Activated T-helper 2 cell treated with anti-CD3 and anti-CD28 coated beads, Interferon-gamma antibody, Interleukin-2, Interleukin-4, amounts not matched to agents 10 μg/mL and 5 μg/mL and 100 μg/mL, durations not matched to agents 14 hours and 24 hours and 36 hours (primary cell): ENCODE data around the gene MRGPRG. TPM values are rescaled to one million over a fixed set of nuclear protein-coding genes. Genes with fewer than 3 reads are reported as not detected.

Experiments
- DNase-seq: peaks from one replicate; pipeline ENCODE4 v3.0.0; 2021; ENCODE audit warnings: low spot score
- H3K27ac Mint-ChIP-seq: one replicate; pipeline ENCODE4 v1.8.0; 2021; ENCODE audit warnings: mixed read lengths
- H3K27me3 Mint-ChIP-seq: one replicate; pipeline ENCODE4 v1.8.0; 2021; ENCODE audit warnings: low read depth, mixed read lengths
- H3K36me3 Mint-ChIP-seq: one replicate; pipeline ENCODE4 v1.8.0; 2021; ENCODE audit warnings: low read depth, mixed read lengths
- H3K4me1 Mint-ChIP-seq: one replicate; pipeline ENCODE4 v1.8.0; 2021; ENCODE audit warnings: low read depth, mixed read lengths
- H3K4me3 Mint-ChIP-seq: one replicate; pipeline ENCODE4 v1.8.0; 2021; ENCODE audit warnings: low read depth, mild to moderate bottlenecking, moderate library complexity, mixed read lengths
- H3K9me3 Mint-ChIP-seq: one replicate; pipeline ENCODE4 v1.8.0; 2021; ENCODE audit warnings: mixed read lengths
- intact Hi-C: fragments of 100-400 bp; cut with micrococcal nuclease; formaldehyde crosslinking; loops from one replicate; pipeline ENCODE4 v1.15.1; 2023
- total RNA-seq: library from RNA; stranded (reverse); gene quantifications from 2 replicates; pipeline ENCODE4 v1.2.3, GENCODE V29; 2022

MRGPRG gene
- total RNA-seq, 1 donor from 2014 or later = not detected

- no peaks in the 10 kb centered on the region for H3K4me1 Mint-ChIP-seq
- intact Hi-C loops = no loop called here
- H3K4me3 Mint-ChIP-seq = no peak overlapping the region
Measured at GRCh38 chr11:3192511-3193372, 25.9 kb downstream of the MRGPRG start.

GRCh38 chr11:3191586-3192324, 26.9 kb downstream of the MRGPRG start:
- DNase-seq = no peak
- intact Hi-C loops = no loop called here
- H3K27ac Mint-ChIP-seq = no peak overlapping the region

More at GRCh38 chr11:3192511-3193372, 25.9 kb downstream of the MRGPRG start:
- no peak for DNase-seq
- Mint-ChIP-seq H3K36me3 (no peaks in the 10 kb centered on the region), H3K9me3 (no peaks in the 10 kb centered on the region), H3K27me3 (no peaks in the 10 kb centered on the region), H3K27ac (no peak overlapping the region)

DNA sequence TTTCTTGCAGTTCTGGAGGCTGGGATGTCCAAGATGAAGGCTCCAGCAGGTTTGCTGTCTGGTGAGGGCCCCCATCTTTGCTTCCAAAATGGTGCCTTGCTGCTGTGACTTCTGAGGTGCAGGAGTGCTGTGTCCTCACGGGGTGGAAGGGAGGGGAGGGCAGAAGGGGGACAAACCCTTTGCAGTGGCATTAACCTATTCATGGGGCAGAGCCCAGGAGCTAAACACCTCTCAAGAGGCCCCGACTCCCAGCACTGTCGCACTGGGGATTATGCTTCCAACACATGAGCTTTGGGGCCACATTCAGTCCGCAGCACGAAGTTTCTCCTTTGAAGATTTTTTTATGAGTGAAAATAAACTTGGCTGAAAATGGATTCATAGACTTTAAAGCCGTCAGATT, 28.0 kb downstream of the MRGPRG start:
- no peak overlapping the region for H3K4me3 Mint-ChIP-seq
- H3K27me3 Mint-ChIP-seq = no peaks in the 10 kb centered on the region
- intact Hi-C loops = no loop called here
- no peaks in the 10 kb centered on the region for H3K4me1 Mint-ChIP-seq
- DNase-seq = no peak
- H3K36me3 Mint-ChIP-seq = no peaks in the 10 kb centered on the region
- H3K27ac Mint-ChIP-seq = no peak overlapping the region
- no peaks in the 10 kb centered on the region for H3K9me3 Mint-ChIP-seq

More at GRCh38 chr11:3191586-3192324, 26.9 kb downstream of the MRGPRG start:
- Mint-ChIP-seq H3K36me3 (no peaks in the 10 kb centered on the region), H3K9me3 (no peaks in the 10 kb centered on the region), H3K4me3 (no peak overlapping the region), H3K4me1 (no peaks in the 10 kb centered on the region), H3K27me3 (no peaks in the 10 kb centered on the region)

DNA sequence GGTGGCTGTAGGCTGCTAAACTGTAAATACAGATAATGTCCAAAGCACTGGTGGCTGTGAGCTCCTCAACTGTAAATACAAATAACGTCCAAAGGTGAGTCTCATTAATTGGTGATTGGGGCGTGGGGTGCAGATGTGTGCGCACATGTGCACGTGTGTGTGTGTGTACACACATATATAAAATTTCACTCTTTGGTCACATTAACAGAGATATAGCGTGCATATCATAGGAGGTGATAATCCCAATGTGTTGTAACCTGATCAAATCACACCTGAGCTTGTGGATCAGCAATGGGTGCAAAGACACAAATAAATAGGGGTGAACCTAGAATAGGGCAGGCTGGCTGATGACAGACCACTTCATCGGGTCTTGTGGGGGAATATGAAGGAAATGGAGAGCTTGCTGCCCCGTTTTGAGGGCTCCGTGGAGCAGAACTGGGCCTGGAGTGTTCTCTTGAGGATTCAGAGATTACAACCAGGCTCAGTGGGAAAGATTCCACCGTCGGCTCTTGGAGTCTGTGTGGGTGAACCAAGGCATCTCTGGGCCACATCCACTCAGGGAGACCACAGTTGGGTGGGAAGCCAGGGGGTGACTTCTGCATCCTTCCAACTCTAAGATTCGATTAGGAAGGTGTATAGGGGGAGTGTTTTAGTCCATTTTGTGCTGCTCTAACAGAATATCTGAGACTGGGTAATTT, 28.6 kb downstream of the MRGPRG start:
- DNase-seq = no peak
- Mint-ChIP-seq H3K4me1 (no peaks in the 10 kb centered on the region), H3K27me3 (no peaks in the 10 kb centered on the region), H3K4me3 (no peak overlapping the region), H3K27ac (no peak overlapping the region), H3K36me3 (no peaks in the 10 kb centered on the region), H3K9me3 (no peaks in the 10 kb centered on the region)
- intact Hi-C loops = no loop called here

GRCh38 chr11:3189196-3189843, 29.3 kb downstream of the MRGPRG start:
- intact Hi-C loops = no loop called here
- H3K4me3 Mint-ChIP-seq = no peak overlapping the region
- no peak for DNase-seq
- H3K27ac Mint-ChIP-seq = no peak overlapping the region
- no peaks in the 10 kb centered on the region for H3K27me3 Mint-ChIP-seq
- H3K36me3 Mint-ChIP-seq = no peaks in the 10 kb centered on the region
- H3K4me1 Mint-ChIP-seq = no peaks in the 10 kb centered on the region
- H3K9me3 Mint-ChIP-seq = no peaks in the 10 kb centered on the region

- Mint-ChIP-seq H3K4me3 (no peak overlapping the region), H3K36me3 (no peaks in the 10 kb centered on the region), H3K9me3 (no peaks in the 10 kb centered on the region), H3K4me1 (no peaks in the 10 kb centered on the region), H3K27ac (no peak overlapping the region), H3K27me3 (no peaks in the 10 kb centered on the region)
- intact Hi-C loops = no loop called here
- DNase-seq = no peak
Measured at GRCh38 chr11:3188496-3189195, 30.0 kb downstream of the MRGPRG start.

DNA sequence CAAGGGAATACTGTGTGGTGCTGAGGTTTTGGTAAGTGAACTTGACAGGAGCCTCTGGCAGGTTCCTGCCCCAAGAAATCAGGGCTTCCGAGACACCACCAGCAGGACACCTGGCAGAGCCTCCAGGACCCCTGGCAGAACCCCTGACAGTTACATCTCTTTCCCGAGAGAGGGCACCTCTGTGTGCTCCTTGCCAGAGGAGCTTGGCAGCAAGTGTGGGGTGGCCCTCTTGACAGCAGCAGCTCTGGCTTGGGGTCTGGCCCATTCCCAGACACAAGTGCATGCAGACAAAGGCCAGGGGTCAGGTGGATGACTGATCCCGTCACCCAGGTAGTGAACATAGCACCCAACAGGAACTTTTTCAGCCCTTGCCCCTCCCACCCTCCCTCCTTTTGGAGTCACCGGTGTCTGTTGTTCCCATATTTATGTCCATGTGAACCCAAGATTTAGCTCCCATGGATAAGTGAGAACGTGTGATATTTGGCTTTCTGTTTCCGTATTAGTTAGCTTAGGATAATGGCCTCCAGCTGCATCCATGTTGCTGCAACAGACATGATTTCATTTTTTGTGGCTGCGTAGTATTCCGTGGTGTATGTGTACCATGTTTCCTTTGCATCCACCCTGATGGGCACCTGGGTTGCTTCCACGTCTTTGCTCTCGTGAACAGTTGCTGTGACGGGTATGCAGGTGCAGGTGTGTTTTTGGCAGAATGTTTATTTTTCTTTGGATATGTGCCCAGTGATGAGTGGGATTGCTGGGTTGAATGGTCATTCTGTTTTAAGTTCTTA, 32.3 kb downstream of the MRGPRG start:
- Mint-ChIP-seq H3K4me3 (no peak overlapping the region), H3K27me3 (no peaks in the 10 kb centered on the region), H3K9me3 (no peaks in the 10 kb centered on the region), H3K27ac (no peak overlapping the region), H3K36me3 (no peaks in the 10 kb centered on the region), H3K4me1 (no peaks in the 10 kb centered on the region)
- intact Hi-C loops = no loop called here
- no peak for DNase-seq

GRCh38 chr11:3184732-3185347, 33.8 kb downstream of the MRGPRG start:
- no peak overlapping the region for H3K27ac Mint-ChIP-seq
- intact Hi-C loops = no loop called here
- no peak for DNase-seq
- no peaks in the 10 kb centered on the region for H3K36me3 Mint-ChIP-seq
- H3K4me1 Mint-ChIP-seq = no peaks in the 10 kb centered on the region
- H3K9me3 Mint-ChIP-seq = no peaks in the 10 kb centered on the region
- H3K4me3 Mint-ChIP-seq = no peak overlapping the region
- H3K27me3 Mint-ChIP-seq = no peaks in the 10 kb centered on the region

- DNase-seq = no peak
- H3K27me3 Mint-ChIP-seq = no peaks in the 10 kb centered on the region
- H3K9me3 Mint-ChIP-seq = no peaks in the 10 kb centered on the region
- intact Hi-C loops = no loop called here
- no peaks in the 10 kb centered on the region for H3K36me3 Mint-ChIP-seq
- no peak overlapping the region for H3K27ac Mint-ChIP-seq
- H3K4me1 Mint-ChIP-seq = no peaks in the 10 kb centered on the region
- H3K4me3 Mint-ChIP-seq = no peak overlapping the region
Measured at GRCh38 chr11:3183523-3183922, 35.1 kb downstream of the MRGPRG start.

DNA sequence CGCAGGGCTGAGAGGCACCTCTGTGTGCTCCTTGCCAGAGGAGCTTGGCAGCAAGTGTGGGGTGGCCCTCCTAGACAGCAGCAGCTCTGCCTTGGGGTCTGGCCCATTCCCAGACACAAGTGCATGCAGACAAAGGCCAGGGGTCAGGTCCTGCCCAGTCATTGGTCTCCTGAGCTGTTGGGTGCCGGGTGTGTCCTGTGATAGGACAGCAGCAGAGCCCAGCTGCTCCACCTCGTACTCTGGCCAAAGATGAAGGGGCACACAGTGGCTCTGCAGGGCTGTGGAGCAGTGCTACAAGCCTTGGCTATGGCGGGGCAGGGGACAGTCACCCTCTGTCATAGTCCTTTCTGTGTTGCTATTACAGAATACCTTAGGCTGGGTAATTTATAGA, 36.2 kb downstream of the MRGPRG start:
- intact Hi-C loops = no loop called here
- no peak for DNase-seq
- Mint-ChIP-seq H3K27me3 (no peaks in the 10 kb centered on the region), H3K4me3 (no peak overlapping the region), H3K9me3 (no peaks in the 10 kb centered on the region), H3K27ac (no peak overlapping the region), H3K4me1 (no peaks in the 10 kb centered on the region), H3K36me3 (no peaks in the 10 kb centered on the region)

GRCh38 chr11:3181725-3182461, 36.7 kb downstream of the MRGPRG start:
- Mint-ChIP-seq H3K27me3 (no peaks in the 10 kb centered on the region), H3K27ac (no peak overlapping the region), H3K36me3 (no peaks in the 10 kb centered on the region), H3K4me1 (no peaks in the 10 kb centered on the region), H3K4me3 (no peak overlapping the region), H3K9me3 (peaks cover under 1% of the 10 kb centered on the region)
- no peak for DNase-seq
- intact Hi-C loops = no loop called here
